Fibroblast of pulmonary artery (primary cell): ENCODE results near the gene SLC25A19.

ENCODE experiments used
- DNase-seq: peaks from one replicate; pipeline ENCODE4 v3.0.0-alpha.2; 2010; ENCODE audit warnings: low read depth
- H3K4me3 ChIP-seq: replicated peaks from 2 replicates; pipeline ENCODE4 v1.5.1; 2011; ENCODE audit warnings: low read depth, mild to moderate bottlenecking, control low read depth, low read length, moderate library complexity
- TF ChIP-seq, protein P1 (sequence below): IDR thresholded peaks from 2 replicates; pipeline ENCODE4 v1.5.1; 2011; ENCODE audit warnings: mild to moderate bottlenecking, control low read depth, low read length, inconsistent platforms; ENCODE audit errors: missing control alignments

Gene SLC25A19

GRCh38 chr17:75240394-75241142 lies 48.7 kb downstream of the SLC25A19 start:
- DNase-seq: peak; percentile 37
- H3K4me3 ChIP-seq: no peak overlapping the region
- TF ChIP-seq, protein P1, sequence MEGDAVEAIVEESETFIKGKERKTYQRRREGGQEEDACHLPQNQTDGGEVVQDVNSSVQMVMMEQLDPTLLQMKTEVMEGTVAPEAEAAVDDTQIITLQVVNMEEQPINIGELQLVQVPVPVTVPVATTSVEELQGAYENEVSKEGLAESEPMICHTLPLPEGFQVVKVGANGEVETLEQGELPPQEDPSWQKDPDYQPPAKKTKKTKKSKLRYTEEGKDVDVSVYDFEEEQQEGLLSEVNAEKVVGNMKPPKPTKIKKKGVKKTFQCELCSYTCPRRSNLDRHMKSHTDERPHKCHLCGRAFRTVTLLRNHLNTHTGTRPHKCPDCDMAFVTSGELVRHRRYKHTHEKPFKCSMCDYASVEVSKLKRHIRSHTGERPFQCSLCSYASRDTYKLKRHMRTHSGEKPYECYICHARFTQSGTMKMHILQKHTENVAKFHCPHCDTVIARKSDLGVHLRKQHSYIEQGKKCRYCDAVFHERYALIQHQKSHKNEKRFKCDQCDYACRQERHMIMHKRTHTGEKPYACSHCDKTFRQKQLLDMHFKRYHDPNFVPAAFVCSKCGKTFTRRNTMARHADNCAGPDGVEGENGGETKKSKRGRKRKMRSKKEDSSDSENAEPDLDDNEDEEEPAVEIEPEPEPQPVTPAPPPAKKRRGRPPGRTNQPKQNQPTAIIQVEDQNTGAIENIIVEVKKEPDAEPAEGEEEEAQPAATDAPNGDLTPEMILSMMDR: peak; percentile 73

- no peak for DNase-seq
- H3K4me3 ChIP-seq: no peak overlapping the region
- TF ChIP-seq, protein P1: no peak
Observed at GRCh38 chr17:75239778-75240393, 49.3 kb downstream of the SLC25A19 start.

GRCh38 chr17:75239214-75239613 lies 50.0 kb downstream of the SLC25A19 start:
- TF ChIP-seq, protein P1: no peak
- DNase-seq: no peak
- no peak overlapping the region for H3K4me3 ChIP-seq

DNA sequence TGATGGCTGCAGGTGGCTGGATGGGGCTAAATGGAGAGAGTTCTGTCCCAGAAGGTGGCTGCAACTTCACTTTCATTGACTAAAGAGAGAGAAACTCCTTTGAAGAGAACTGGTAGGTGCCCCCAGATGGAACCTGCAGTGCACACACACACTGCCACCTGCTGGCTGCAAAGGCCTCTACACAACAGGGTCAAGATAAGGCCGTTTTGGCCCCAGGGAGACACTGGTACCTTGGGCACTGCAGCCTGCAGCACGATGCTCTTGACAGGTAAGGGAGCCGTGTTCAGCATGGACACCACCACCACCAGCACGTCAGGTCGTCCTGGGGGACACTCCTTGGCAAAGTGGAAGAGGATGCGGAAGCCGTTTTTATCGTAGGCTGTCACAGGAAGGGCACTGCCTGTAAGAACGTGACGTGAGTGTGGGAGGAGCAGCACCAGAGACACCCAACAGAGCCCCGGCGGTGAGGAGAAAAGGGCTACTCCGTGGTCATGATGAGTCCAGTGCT lies 50.5 kb downstream of the SLC25A19 start:
- TF ChIP-seq, protein P1: peak; percentile 87
- no peak overlapping the region for H3K4me3 ChIP-seq
- DNase-seq: peak; percentile 78

- no peak for DNase-seq
- TF ChIP-seq, protein P1: no peak
Observed at GRCh38 chr17:75238020-75238580, 51.1 kb downstream of the SLC25A19 start.

DNA sequence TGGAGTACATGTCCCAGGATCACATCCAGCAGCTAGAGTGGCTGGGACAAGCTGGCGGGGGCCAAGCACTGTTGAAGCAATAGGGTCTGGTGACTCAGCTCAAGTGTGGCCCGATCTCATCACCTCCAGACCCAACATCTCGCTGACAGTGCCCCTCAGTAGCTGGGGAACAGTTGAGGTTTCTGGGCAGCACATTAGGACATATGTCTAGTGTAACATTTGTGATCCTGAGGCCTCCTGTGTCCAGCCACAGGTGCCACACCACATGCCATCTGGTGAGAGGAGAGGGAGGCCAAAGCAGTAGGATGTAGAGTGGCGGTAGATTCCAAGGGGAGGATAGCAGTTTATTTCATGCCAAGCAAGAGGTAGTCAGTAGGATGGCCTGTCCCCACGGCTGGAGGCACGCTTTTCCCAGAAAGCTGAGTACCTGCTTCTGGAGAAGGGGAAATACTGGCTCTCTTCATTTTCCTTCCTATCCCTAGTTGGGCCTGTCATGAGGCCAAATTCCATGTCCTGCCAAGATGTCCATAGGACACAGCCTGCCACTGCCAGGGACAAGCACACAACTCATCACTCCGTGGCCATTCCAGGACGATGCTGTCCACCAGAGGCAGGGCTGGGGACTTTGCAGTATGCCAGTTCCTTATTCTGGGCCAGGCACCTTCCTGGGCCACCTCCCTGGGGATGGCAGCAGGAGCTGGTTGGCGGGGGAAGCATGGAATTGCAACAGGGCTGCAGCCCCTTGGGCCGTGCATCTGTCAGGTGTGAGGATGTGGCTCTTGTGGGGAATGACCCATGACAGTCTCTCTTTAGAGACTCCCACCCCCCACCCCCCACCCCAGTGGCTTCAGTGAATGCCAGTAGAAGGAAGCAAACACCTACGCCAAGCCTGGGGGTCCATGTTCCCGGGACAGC lies 51.9 kb downstream of the SLC25A19 start:
- DNase-seq: no peak
- TF ChIP-seq, protein P1: no peak
- no peak overlapping the region for H3K4me3 ChIP-seq

More at GRCh38 chr17:75238020-75238580, 51.1 kb downstream of the SLC25A19 start:
- no peak overlapping the region for H3K4me3 ChIP-seq
